Activated naive CD8-positive, alpha-beta T cell treated with anti-CD3 and anti-CD28 coated beads, Interleukin-2, amount 50 U/mL, for 16 hours (primary cell): ENCODE data around the gene SORCS2.

Experiments used
- DNase-seq: peaks from one replicate; pipeline ENCODE4 v3.0.0-alpha.2; 2020; ENCODE audit warnings: low read depth, low spot score

Gene SORCS2

GRCh38 chr4:7650606-7651385 is 458.5 kb downstream of the SORCS2 start:
- DNase-seq, result no peak

GRCh38 chr4:7651461-7651921 is 459.2 kb downstream of the SORCS2 start:
- DNase-seq, result no peak

GRCh38 chr4:7652006-7652405 is 459.7 kb downstream of the SORCS2 start:
- DNase-seq, result no peak

GRCh38 chr4:7652451-7652881 is 460.1 kb downstream of the SORCS2 start:
- no peak for DNase-seq

GRCh38 chr4:7652906-7653305 is 460.6 kb downstream of the SORCS2 start:
- no peak for DNase-seq

- DNase-seq, result no peak
Observed at GRCh38 chr4:7653510-7654369, 461.4 kb downstream of the SORCS2 start.

- no peak for DNase-seq
Observed at GRCh38 chr4:7654550-7655445, 462.5 kb downstream of the SORCS2 start.

- no peak for DNase-seq
Observed at GRCh38 chr4:7655511-7656243, 463.3 kb downstream of the SORCS2 start.

- DNase-seq, result no peak
Observed at GRCh38 chr4:7656244-7656800, 464.0 kb downstream of the SORCS2 start.

GRCh38 chr4:7657545-7658297 is 465.4 kb downstream of the SORCS2 start:
- DNase-seq, result no peak

- no peak for DNase-seq
Observed at GRCh38 chr4:7658341-7659204, 466.2 kb downstream of the SORCS2 start.

GRCh38 chr4:7659429-7660175 is 467.3 kb downstream of the SORCS2 start:
- no peak for DNase-seq

- no peak for DNase-seq
Observed at GRCh38 chr4:7660176-7661039, 468.1 kb downstream of the SORCS2 start.

GRCh38 chr4:7661066-7661748 is 468.9 kb downstream of the SORCS2 start:
- no peak for DNase-seq

GRCh38 chr4:7661846-7662506 is 469.6 kb downstream of the SORCS2 start:
- no peak for DNase-seq

GRCh38 chr4:7662507-7662846 is 470.1 kb downstream of the SORCS2 start:
- DNase-seq, result no peak
